IMR-90 (cell line): ENCODE measurements around the gene MRPL19. TPM values are rescaled to one million over a fixed set of nuclear protein-coding genes. Genes with fewer than 3 reads are reported as not detected.

Experiments used
- ATAC-seq: fragments of 200-7000 bp; cut with Tn5 transposase; 2 replicates; pipeline ENCODE4 v1.9.1; 2020; ENCODE audit warnings: low read depth, mild to moderate bottlenecking, moderate library complexity
- BruUV-seq: library from RNA; stranded (reverse); fragments of 400-500 nt; replicated peaks from 2 replicates; lab custom pipeline; 2021; lab: Mats Ljungman, UMichigan
- CTCF ChIA-PET: fragments of 300-600 bp; formaldehyde crosslinking; extraction: SDS; loops from one replicate; lab custom pipeline; 2021; ENCODE audit warnings: antibody characterized with exemption; lab: Yijun Ruan, JAX
- POLR2A ChIA-PET: fragments of 300-600 bp; sonication (Branson Sonifier 250); formaldehyde crosslinking; loops from one replicate; lab custom pipeline; 2022; ENCODE audit warnings: antibody characterized with exemption; ENCODE audit not compliant: unreplicated experiment; lab: Charles Lee
- DNase-seq: peaks from one replicate; pipeline ENCODE4 v3.0.0; 2013
- H2AFZ ChIP-seq: replicated peaks from 2 replicates; pipeline ENCODE3; 2013; ENCODE audit warnings: low read length, mild to moderate bottlenecking; ENCODE audit not compliant: poor library complexity
- H2AK5ac ChIP-seq: 2 replicates; pipeline ENCODE4 v1.6.1; 2013; ENCODE audit warnings: low read depth, low read length, inconsistent platforms
- H2AK9ac ChIP-seq: replicated peaks from 2 replicates; pipeline ENCODE3; 2013; ENCODE audit warnings: mild to moderate bottlenecking, low read depth, low read length, moderate library complexity; ENCODE audit not compliant: poor library complexity
- H2BK120ac ChIP-seq: 2 replicates; pipeline ENCODE4 v1.6.1; 2013; ENCODE audit warnings: low read depth, low read length, inconsistent platforms
- H2BK15ac ChIP-seq: 3 replicates; pipeline ENCODE4 v1.6.1; 2013; ENCODE audit warnings: low read depth, low read length, inconsistent platforms
- H2BK20ac ChIP-seq: 2 replicates; pipeline ENCODE4 v1.6.1; 2013; ENCODE audit warnings: low read depth, mild to moderate bottlenecking, inconsistent platforms, low read length, moderate library complexity
- H2BK5ac ChIP-seq: 2 replicates; pipeline ENCODE4 v1.6.1; 2013; ENCODE audit warnings: mild to moderate bottlenecking, low read depth, low read length, inconsistent platforms; ENCODE audit not compliant: poor library complexity, severe bottlenecking
- H3K14ac ChIP-seq: replicated peaks from 2 replicates; pipeline ENCODE4 v1.6.1; 2013; ENCODE audit warnings: low read depth, low read length, inconsistent platforms
- H3K18ac ChIP-seq: 2 replicates; pipeline ENCODE4 v1.6.1; 2013; ENCODE audit warnings: low read depth, low read length, control low read depth
- H3K23ac ChIP-seq: 2 replicates; pipeline ENCODE4 v1.6.1; 2013; ENCODE audit warnings: low read depth, low read length, inconsistent platforms
- H3K27ac ChIP-seq: 2 replicates; pipeline ENCODE4 v1.5.1; 2013; ENCODE audit warnings: mild to moderate bottlenecking, control low read depth, low read length; ENCODE audit not compliant: insufficient read depth
- H3K27me3 ChIP-seq: 2 replicates; pipeline ENCODE4 v1.6.1; 2013; ENCODE audit warnings: low read length; ENCODE audit not compliant: control insufficient read depth, insufficient read depth
- H3K36me3 ChIP-seq: 2 replicates; pipeline ENCODE4 v1.6.1; 2013; ENCODE audit warnings: low read length, mixed read lengths; ENCODE audit not compliant: control insufficient read depth, insufficient read depth
- H3K4ac ChIP-seq: 2 replicates; pipeline ENCODE4 v1.6.1; 2013; ENCODE audit warnings: low read depth, low read length, inconsistent platforms
- H3K4me1 ChIP-seq: 2 replicates; pipeline ENCODE4 v1.6.1; 2013; ENCODE audit warnings: low read length, mixed read lengths; ENCODE audit not compliant: control insufficient read depth, insufficient read depth
- H3K4me2 ChIP-seq: 2 replicates; pipeline ENCODE4 v1.6.1; 2013; ENCODE audit warnings: low read depth, mild to moderate bottlenecking, control low read depth, low read length, moderate library complexity
- H3K4me3 ChIP-seq: 2 replicates; pipeline ENCODE4 v1.5.1; 2013; ENCODE audit warnings: low read depth, mild to moderate bottlenecking, control low read depth, low read length, moderate library complexity; ENCODE audit not compliant: insufficient read depth
- H3K56ac ChIP-seq: 2 replicates; pipeline ENCODE4 v1.6.1; 2013; ENCODE audit warnings: low read length, inconsistent platforms; ENCODE audit not compliant: insufficient read depth; ENCODE audit errors: extremely low read depth
- H3K79me1 ChIP-seq, 2 experiments: 2 replicates each; pipeline ENCODE4 v1.6.1; 2013; ENCODE audit warnings: low read length in 2 of 2, inconsistent platforms in 1 of 2, low read depth in 1 of 2
- H3K9ac ChIP-seq: 2 replicates; pipeline ENCODE4 v1.6.1; 2013; ENCODE audit warnings: low read depth, low read length, control low read depth
- H3K9me1 ChIP-seq: 2 replicates; pipeline ENCODE4 v1.6.1; 2013; ENCODE audit warnings: low read length, inconsistent platforms; ENCODE audit not compliant: insufficient read depth
- H3K9me3 ChIP-seq: 2 replicates; pipeline ENCODE4 v1.6.1; 2013; ENCODE audit warnings: low read length; ENCODE audit not compliant: control insufficient read depth, insufficient read depth
- H4K20me1 ChIP-seq: 2 replicates; pipeline ENCODE4 v1.6.1; 2013; ENCODE audit warnings: low read length, inconsistent platforms; ENCODE audit not compliant: insufficient read depth
- H4K5ac ChIP-seq: 2 replicates; pipeline ENCODE4 v1.6.1; 2013; ENCODE audit warnings: mild to moderate bottlenecking, low read depth, low read length, control low read depth
- H4K8ac ChIP-seq, 2 experiments: 2 replicates each; pipeline ENCODE4 v1.6.1; 2013; ENCODE audit warnings: low read depth in 2 of 2, low read length in 2 of 2, control low read depth in 1 of 2, inconsistent platforms in 1 of 2
- H4K91ac ChIP-seq: 2 replicates; pipeline ENCODE4 v1.6.1; 2013; ENCODE audit warnings: low read depth, low read length, inconsistent platforms; ENCODE audit not compliant: insufficient read depth
- BHLHE40 ChIP-seq: fragments of 150-350 bp; IDR thresholded peaks from 2 replicates; pipeline ENCODE4 v1.6.1; 2016; ENCODE audit warnings: mild to moderate bottlenecking, low read depth, low read length
- CHD1 ChIP-seq: IDR thresholded peaks from 2 replicates; pipeline ENCODE4 v1.6.1; 2012; ENCODE audit warnings: low read depth, low read length, improper control_type of control experiment
- CTCF ChIP-seq: conservative IDR thresholded peaks from 2 replicates; pipeline ENCODE4 v1.5.1; 2012; ENCODE audit warnings: mild to moderate bottlenecking, low read depth, low read length, improper control_type of control experiment
- ELK1 ChIP-seq: fragments of 150-350 bp; IDR thresholded peaks from 2 replicates; pipeline ENCODE4 v1.6.1; 2016; ENCODE audit warnings: low read depth, mild to moderate bottlenecking, low read length, moderate library complexity, borderline replicate concordance
- FOS ChIP-seq: fragments of 150-350 bp; IDR thresholded peaks from 2 replicates; pipeline ENCODE4 v1.6.1; 2016; ENCODE audit warnings: low read depth, low read length
- MAFK ChIP-seq: IDR thresholded peaks from 2 replicates; pipeline ENCODE4 v1.6.1; 2012; ENCODE audit warnings: low read depth, low read length, improper control_type of control experiment
- MAZ ChIP-seq: IDR thresholded peaks from 2 replicates; pipeline ENCODE4 v1.6.1; 2012; ENCODE audit warnings: low read depth, mild to moderate bottlenecking, low read length, improper control_type of control experiment, moderate library complexity, borderline replicate concordance
- MXI1 ChIP-seq: IDR thresholded peaks from 2 replicates; pipeline ENCODE4 v1.6.1; 2012; ENCODE audit warnings: low read depth, mild to moderate bottlenecking, low read length, moderate library complexity, borderline replicate concordance
- POLR2A ChIP-seq: IDR thresholded peaks from 2 replicates; pipeline ENCODE4 v1.6.1; 2012; ENCODE audit warnings: mild to moderate bottlenecking, low read depth, low read length
- RAD21 ChIP-seq: IDR thresholded peaks from 2 replicates; pipeline ENCODE4 v1.6.1; 2012; ENCODE audit warnings: low read length, improper control_type of control experiment
- RCOR1 ChIP-seq: IDR thresholded peaks from 2 replicates; pipeline ENCODE4 v1.6.1; 2012; ENCODE audit warnings: mild to moderate bottlenecking, low read length, improper control_type of control experiment; ENCODE audit not compliant: insufficient replicate concordance
- RFX5 ChIP-seq: IDR thresholded peaks from 2 replicates; pipeline ENCODE4 v1.8.0; 2012; ENCODE audit warnings: low read depth, mild to moderate bottlenecking, low read length, moderate library complexity
- SMC3 ChIP-seq: fragments of 150-350 bp; IDR thresholded peaks from 2 replicates; pipeline ENCODE4 v1.6.1; 2016; ENCODE audit warnings: low read depth, mild to moderate bottlenecking, antibody characterized with exemption, low read length, moderate library complexity
- WGBS, 2 experiments: methylation state at CpG; one replicate each; pipeline versions ENCODE4 v1.1.5 to v1.1.7; 2013; ENCODE audit warnings: missing lambda C conversion rate in 2 of 2; ENCODE audit not compliant: insufficient read length in 1 of 2; ENCODE audit errors: extremely low coverage in 2 of 2; 5-methylcytosine and 5-hydroxymethylcytosine counted together
- dilution Hi-C: fragments of 300-500 bp; cut with HindIII; formaldehyde crosslinking; loops from one replicate; pipeline ENCODE4 v1.14.3; 2018; ENCODE audit warnings: low sequenced_read_pairs; ENCODE audit not compliant: unreplicated experiment
- in situ Hi-C: fragments of 300-500 bp; cut with MboI; formaldehyde crosslinking; loops from 3 replicates; pipeline ENCODE4 v1.14.3; 2019; ENCODE audit warnings: low sequenced_read_pairs, inconsistent platforms, mixed read lengths
- intact Hi-C: fragments of 100-400 bp; cut with micrococcal nuclease; formaldehyde crosslinking; loops from 2 replicates; pipeline ENCODE4 v1.10.0; 2022
- polyA plus RNA-seq, 3 experiments: library from polyadenylated mRNA; depleted of rRNA; stranded (reverse); fragments of >200 nt; gene quantifications; 2 replicates each; pipeline ENCODE4 v1.2.3, GENCODE V29; 2012; ENCODE audit warnings: low replicate concordance in 1 of 3
- total RNA-seq: library from RNA; depleted of rRNA; stranded (reverse); fragments of >200 nt; gene quantifications from 2 replicates; pipeline ENCODE4 v1.2.3, GENCODE V29; 2012

The MRPL19 gene
- total and polyA plus RNA-seq, 2 of the 4 experiments (the other 2 are of a cell fraction), result 24.8 to 28.5 TPM

DNA sequence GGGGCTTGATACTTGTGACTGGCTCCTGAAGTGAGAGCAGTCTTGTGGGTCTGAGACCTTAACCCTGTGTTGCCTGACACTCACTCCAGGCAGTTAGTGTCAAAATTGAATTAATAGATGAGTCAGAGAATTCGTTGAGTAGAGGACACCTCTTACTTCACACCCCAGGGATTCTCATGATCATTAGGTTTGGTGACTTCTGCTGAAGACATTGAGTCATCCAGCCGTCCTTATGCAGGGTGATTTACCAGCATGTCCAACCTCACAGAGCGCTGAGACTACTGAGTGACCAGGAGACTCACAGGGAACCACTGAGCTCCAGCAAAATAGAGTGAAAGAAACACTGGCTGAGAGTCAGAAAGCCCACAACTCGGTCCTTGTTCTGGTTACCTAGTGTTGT lies 49.8 kb upstream of the MRPL19 start:
- Histone ChIP-seq H2AFZ (peak overlapping the region; percentile 9), H3K4me2 (no peak overlapping the region)

More for the DNA sequence above, 49.8 kb upstream of the MRPL19 start:
- in situ Hi-C loops (no loop called here), intact Hi-C loops (no loop called here), dilution Hi-C loops (no loop called here)
- TF ChIP-seq MXI1 (no peak), ELK1 (no peak), RFX5 (no peak), MAFK (no peak), RAD21 (no peak), SMC3 (no peak), CTCF (no peak), BHLHE40 (no peak), RCOR1 (no peak), CHD1 (no peak), MAZ (no peak), FOS (no peak), POLR2A (no peak)
- Histone ChIP-seq H3K56ac (peak overlapping the region; percentile 94; the same call in 1 of the 2 replicates), H3K9me3 (no peaks in the 10 kb centered on the region), H2BK20ac (peak overlapping the region; percentile 99), H2BK15ac (peak overlapping the region; percentile 97), H2AK9ac (peak overlapping the region; percentile 51), H4K20me1 (no peaks in the 10 kb centered on the region), H3K36me3 (no peaks in the 10 kb centered on the region), H3K27ac (peak overlapping the region; percentile 90), H3K18ac (peak overlapping the region; percentile 98), H2AK5ac (peak overlapping the region; percentile 98), H2BK5ac (peak overlapping the region; percentile 99), H3K9ac (peak overlapping the region; percentile 43; the same call in 1 of the 2 replicates), H3K4ac (peak overlapping the region; percentile 98), H3K23ac (peak overlapping the region; percentile 96), H2BK120ac (peak overlapping the region; percentile 96), H3K27me3 (no peaks in the 10 kb centered on the region), H4K91ac (peak overlapping the region; percentile 99), H3K9me1 (peaks cover 27% of the 10 kb centered on the region), H3K79me1 (peaks cover 4 to 28% of the 10 kb centered on the region in 2 experiments; a peak in 3 of 4 replicates), H4K8ac (peak overlapping the region; percentile 94 to 98), H4K5ac (peak overlapping the region; percentile 95), H3K14ac (peak overlapping the region; percentile 95), H3K4me1 (peaks cover 29% of the 10 kb centered on the region), H3K4me3 (no peak overlapping the region)
- no CpG with 5 or more reads among the region's 4 CpGs for WGBS, 2 experiments
- DNase-seq (peak; percentile 40), ATAC-seq (no peak)
- POLR2A ChIA-PET, result interaction anchor here (1.2 kb wide), 1 partner anchor 32 kb away, joined by 3 read pairs; no protein-coding TSS in a partner anchor
- no TSS peak for BruUV-seq
- CTCF ChIA-PET, result interaction anchor here (0.6 to 1.5 kb wide), 3 partner anchors 12 to 74 kb away, joined by 3 read pairs; no protein-coding TSS in a partner anchor
